HG02970 (cell line): ENCODE data around the gene GNAS-AS1.

Experiments used
- ATAC-seq: cut with Tn5 transposase; IDR thresholded peaks from one replicate; pipeline ENCODE4 v1.9.1; 2021; ENCODE audit warnings: mild to moderate bottlenecking, moderate library complexity, moderate number of reproducible peaks; ENCODE audit not compliant: unreplicated experiment, low FRiP score

GNAS-AS1 gene

DNA sequence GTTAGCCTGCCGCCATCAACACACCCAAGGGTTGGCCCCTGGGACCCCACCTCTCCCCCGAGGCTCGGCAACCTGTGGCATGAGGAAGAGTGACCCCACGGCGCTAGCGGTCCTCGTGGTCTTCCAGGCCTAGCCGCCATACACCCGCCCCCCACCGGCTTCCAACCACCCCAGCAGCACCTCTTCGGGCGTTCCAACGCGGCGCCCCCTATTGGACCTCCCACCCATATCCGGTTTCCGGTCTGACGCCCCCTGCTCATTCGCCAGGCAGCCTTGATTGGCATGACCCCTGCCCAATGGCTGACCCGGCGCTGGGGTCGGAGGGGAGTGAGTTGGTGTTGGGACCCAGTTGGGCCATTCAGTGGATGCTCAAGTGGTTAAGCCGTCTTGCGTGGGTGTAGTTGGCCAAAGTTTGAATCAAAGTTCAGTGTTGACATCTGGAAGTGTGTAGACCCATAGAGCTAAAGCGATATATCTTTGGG is at the start of gene GNAS-AS1:
Gene GNAS-AS1 (minus strand): TSS at position 210 of the 482 bp plus-strand sequence.
- no peak for ATAC-seq

DNA sequence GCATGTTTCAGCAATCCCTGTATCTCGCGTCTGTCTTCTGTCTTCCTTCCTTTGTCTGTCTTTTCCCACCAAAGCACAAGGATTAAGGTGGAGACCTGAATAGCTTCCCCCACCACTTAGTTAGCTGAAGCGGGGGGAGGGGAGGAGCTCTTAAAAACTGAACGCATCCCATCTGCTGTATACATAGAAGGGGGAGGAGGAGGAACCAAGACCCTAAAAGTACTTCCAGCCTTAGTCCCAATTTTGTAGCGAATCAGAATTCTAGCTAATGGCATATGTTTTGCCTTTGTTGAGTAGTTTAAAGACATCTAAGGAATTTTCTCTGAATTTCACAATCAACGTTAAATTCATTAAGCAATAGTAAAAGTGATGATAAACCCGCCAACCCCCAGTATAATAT is 49.7 kb upstream of the GNAS-AS1 start:
- ATAC-seq: no peak

DNA sequence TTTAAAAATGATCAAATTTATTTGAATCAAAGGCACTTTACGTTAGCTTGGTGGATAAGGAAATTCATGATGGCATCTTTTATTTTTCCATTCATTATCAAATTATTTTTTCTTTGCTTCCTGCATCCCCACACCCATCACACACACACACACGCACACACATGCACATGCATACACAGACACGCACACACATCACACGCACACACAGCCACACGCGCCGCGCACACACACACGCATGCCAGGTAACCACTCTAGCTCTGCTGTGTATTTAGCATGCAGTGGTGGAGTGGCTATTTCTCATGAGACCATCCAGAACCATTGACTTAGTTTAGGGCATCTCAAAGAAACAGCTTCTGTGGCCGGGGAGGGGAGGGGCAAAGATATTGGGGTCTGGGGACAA is 48.8 kb upstream of the GNAS-AS1 start:
- ATAC-seq: no peak

DNA sequence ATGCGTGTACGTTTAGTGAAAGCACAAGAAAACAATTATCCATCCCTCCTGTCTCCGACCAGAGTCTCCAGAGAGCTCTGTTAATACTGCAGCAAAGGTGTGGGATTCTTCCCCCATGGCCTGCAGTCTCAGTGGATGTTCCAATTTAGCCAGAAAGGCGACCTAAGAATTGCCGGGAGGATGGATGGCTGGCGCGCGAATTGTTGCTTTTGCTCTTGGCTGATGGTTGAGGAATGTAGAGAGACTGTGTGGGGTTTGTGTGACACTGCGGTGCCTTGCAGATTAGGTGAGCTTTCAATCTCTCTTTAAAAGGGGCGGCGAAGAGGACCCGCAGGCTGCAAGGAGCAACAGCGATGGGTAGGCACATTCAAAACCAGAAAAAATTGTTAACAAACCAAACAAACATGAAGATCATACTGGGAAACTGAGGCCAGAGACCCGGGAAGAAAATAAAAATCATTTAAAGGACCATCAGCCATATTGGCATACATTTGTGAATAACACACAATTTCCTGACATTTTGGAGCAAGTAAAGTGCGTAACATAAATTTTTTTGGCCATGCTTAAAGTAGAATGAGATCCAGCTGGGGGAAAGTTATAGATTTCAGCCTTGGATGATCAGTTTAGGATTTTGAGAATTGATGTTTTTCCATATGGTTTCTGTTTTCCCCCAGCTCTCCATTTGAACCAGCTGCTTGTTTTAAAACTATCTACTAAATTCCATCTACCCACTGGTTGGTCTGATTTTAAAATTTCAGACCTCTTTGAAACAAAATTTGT is 48.1 kb upstream of the GNAS-AS1 start:
- ATAC-seq: no peak

DNA sequence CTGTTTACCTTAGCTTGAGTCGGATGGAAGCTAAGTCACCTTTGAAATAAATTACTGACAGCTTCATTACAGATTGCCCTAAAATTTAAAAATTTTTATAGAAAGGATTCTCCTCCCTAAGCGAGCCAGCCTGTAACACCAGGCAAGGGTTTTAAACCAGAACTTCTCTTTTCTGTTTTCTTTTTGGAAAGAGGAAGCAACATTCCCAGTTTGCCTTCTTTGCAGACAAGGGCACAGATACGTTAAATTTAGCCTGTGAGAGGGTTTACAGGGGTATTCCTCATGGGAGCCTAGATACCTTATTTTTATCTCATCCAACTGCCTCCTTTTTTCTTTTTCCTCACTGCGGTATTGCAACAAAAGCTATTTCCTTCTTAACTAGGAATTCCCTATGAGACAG is 46.8 kb upstream of the GNAS-AS1 start:
- no peak for ATAC-seq

DNA sequence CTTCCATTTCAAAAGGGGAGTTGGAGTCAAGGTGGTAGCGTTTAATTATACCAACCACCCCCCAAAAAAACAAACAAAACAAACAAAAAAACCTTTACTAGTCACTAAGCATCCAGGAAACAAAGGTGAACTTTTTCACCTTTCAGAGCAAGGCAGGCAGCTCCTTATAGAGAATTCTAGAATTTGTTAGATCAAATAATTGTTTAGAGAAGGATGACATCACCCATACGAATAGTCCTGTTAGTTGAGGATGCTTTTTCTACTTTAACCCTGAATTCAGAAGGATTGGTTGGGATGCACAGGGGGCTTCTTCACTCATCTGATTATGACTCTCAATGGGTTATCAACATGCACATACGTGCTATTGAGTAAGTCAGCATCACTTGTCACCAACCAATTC is 46.1 kb upstream of the GNAS-AS1 start:
- ATAC-seq: no peak

DNA sequence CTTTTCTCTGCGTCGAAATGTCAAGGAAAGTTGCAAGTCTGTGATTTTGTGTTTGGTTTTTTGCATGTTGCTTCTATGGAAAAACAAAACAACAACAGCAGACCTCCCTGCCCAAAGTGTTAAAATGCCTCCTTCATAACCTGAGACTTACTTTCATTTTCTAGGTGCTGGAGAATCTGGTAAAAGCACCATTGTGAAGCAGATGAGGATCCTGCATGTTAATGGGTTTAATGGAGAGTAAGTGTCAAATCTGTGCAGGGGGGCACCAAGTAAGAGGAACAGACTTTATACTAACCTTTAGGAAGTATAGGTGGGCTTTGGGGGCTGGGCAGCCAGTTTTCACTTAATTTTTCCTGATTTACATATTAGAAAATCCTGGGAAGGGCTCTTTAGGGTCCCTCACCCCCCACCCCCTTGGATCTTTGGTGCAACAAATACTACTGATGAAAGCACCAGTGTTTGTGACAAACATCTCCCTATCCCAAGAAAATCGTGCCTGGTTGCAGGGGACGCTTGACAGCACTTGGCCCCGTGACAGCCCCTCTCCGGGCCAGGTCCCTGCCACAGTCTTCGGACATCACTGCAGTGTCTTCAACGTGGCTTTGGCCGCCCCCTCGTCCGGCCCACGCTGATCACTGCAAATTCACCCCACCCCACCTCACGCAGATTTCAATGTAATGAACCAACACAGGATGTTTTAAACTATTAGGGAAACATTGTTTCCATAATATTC is 44.9 kb upstream of the GNAS-AS1 start:
- ATAC-seq: no peak

DNA sequence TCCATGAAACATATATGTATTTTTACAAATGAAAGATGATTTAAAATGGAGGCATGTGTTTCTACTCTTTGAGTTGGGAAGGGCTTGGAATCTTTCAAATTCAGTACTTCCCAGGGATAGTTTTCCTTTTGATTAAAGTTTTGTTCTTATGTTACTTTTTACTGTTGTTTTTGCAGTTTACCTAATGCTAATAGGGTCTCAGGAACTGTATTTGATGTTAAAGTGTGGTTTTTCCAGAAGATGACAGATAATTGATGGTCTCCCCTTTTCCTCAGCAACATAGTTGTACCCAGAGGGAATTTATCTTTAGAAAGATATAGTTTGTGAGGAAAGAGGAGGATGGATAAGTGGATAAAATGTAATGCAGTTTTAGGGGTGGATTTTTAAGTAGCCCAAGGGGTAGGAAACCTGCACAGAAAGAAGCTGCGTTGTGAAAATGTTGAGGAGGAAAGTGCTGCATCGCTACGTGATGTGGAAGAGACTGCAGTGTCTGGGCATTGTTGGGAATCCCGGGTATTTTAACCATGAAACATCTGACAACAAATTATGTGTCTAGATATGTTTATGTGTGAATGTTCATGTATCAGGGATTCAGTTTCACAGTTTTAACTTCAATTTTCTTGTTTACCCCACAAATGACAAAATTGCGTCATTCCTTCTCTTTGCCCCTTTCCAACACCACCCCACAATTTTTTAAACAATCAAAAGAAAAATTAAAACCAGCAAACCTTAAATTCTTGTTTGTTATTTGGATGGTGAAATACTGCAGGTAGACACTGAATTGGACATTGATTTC is 44.1 kb upstream of the GNAS-AS1 start:
- ATAC-seq: no peak

DNA sequence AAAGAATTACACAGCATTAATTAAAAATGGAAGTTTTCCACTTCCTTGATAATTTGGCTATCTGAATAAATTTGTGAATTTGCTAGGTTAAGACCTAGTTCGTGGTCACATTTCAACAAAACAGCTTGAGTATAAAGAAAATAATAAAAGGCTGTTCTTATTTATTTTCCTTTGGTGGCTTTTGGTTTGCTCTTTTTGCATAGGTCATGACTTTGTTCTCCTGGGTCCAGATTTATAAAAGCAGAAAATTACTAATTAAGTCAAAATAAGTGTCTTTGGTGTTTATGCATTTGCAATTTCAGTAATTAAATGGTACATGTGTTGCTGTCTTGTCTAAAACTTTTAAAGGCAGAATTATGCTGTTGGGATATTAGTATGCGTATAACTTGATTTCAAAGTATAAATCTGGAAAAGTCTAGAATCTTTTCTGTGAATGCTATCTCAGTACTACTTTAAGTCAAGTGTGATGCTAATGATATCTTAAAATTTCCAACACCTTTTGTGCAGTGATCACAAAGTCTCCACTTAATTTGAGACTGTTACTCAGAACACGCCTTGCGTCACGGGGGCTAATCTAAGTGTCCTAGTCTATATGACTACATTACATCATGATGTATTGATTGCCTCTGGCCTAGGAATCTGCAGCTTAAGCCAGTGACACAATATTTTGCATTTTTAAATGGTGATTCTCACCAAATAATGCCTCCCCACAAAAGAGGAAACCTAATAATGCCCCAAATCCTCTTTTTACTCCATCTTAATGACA is 42.8 kb upstream of the GNAS-AS1 start:
- ATAC-seq: no peak

DNA sequence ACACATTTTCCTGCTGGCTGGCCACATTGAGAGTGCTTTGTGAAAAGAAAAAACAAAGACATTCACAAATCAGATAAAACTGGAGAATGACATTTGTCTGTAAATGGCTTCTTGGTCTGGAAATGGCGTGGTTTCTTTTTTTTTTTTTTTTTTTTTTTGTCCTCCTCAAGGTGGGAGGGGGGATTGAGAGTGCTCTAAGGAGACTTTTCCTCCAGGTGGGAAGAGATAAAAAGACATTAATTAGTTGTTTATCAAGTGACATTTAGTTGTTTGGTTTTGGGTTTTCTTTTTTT is 42.2 kb upstream of the GNAS-AS1 start:
- no peak for ATAC-seq

DNA sequence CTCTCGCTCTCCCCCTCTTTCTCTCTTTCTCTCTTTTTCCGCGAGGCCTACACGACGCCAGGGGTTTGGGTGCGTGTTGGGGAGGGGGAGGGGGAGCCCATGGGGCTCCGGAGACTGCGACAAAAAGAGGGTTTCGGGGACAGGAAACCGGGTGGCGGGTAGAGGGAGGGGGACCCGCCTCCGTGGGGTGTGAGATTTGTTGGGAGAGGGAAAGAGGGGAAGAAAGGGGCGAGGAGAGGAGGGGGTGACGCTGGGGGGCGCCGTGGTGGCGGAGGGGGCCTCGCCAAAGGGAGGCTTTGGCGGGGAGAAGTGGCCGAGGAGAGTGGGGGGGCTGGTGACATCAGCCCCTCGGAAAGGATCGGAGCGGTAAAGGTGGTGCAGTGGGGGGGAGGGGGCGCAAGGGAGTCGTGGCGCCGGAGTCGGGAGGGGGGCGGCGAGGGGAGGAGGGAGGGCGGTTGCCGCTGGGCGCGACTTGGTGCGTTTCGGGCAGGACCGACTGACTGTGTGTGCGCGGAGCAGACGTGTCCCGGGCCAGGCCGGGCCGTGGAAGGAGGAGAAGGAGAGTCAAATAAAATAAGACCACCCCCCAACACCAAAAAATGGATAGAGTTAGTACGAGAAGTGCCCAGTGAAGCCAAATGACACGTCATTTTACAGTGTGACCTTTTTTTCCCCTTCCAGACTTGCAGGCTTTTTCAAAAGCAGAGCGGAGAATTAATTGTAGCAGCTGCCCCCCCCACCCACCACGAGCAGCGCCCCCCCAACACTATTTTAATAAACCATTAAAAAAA is 41.6 kb upstream of the GNAS-AS1 start:
- ATAC-seq: no peak

DNA sequence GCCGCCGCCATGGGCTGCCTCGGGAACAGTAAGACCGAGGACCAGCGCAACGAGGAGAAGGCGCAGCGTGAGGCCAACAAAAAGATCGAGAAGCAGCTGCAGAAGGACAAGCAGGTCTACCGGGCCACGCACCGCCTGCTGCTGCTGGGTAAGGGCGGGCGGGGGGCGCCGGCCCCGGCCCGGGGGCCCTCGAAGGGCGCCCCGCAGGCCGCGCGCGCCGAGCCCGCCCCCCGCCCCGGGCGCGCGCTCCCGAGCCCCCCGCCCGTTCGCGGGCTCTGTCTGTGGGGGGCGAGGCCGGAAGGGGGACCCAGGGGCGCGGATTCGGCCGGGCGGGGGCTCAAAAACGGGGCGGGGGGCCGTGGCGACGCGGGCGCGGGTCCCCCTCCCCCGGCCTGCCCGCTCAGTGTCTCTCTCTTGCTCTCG is 41.0 kb upstream of the GNAS-AS1 start:
- ATAC-seq: no peak

DNA sequence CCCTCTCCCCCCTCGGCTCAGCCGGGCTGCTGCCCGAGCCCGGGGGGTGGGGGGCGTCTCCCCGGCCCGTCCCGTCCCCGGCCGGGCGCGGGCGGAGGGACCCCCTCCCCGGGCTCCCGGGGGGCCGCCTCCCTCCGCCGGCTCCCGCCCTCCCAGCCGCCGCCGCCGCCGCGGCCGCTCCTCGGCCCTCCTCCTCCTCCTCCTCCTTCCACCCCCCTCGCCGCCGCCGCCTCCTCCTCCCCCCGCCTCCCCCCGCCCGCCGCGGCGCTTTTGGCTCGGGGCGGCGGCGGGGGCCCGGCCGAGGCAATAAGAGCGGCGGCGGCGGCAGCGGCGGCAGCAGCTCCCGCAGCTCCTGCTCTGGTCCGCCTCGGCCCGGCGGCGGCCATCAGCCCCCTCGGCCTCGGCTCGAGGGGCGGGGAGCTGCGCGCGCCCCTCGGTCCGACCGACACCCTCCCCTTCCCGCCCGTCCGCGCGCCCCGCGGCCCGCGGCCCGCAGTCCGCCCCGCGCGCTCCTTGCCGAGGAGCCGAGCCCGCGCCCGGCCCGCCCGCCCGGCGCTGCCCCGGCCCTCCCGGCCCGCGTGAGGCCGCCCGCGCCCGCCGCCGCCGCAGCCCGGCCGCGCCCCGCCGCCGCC is 40.5 kb upstream of the GNAS-AS1 start:
- ATAC-seq: peak; percentile 31

DNA sequence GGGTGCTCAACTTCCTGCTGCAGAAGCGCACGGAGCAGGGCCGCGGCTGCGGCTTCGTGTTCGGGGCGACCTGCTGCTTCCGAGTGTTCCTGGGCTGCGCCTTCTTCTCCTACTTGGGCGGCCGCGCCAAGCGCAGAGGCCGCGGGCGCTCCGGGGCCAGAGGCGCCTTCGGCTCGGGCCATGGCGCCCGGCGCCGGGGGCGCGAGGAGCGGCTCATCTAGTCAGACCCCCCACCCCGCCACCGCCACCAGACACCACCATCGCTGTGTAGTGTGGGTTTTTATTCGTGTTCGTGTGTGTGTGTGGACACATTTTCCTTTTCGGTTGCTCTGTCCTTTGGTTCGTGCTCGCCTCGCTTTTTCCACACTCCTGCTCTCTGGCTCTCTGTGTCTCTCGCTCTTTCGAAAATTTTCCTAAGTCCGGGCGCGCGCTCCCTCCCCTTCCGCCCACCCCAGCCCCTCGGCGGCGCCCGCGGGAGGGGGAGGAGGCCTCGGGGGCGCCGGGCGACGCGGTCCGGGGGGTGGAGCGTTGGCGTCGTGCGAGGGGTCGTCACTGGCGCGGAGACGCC is 39.9 kb upstream of the GNAS-AS1 start:
- peak; percentile 19 for ATAC-seq

DNA sequence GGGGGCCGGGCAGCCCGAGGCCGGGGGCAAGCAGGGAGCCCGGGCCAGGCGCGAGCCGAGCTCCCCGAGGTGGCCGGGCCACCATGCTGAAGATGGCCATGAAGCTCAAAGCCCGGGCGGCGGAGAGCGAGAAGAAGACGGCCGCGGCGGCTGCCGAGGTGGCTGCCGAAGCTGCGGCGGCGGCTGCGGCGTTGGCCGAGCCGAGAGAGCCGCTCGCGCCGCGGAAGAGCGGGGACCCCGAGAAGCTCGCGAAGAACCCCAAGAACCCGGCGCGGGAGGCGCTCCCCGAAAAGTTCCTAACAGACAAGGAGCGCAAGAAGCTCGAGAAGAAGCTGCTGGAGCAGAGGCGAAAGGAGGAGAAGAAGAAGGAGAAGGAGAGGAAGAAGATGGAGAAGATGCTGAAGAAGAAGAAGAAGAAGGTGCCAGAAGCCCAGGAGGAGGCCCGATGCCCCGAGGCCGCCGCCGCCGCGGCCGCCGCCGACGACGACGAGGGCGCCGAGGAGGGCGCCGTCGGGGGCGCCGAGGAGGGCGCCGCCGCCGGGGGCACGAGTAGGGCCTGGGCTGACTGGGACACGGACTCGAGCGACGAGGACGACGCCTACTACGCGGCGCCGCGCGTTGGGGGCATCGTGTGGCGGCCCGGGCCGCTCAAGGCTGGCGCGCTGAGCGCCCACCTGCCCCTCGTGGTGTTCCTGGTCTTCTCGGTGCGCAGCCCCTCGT is 39.3 kb upstream of the GNAS-AS1 start:
- ATAC-seq: no peak

DNA sequence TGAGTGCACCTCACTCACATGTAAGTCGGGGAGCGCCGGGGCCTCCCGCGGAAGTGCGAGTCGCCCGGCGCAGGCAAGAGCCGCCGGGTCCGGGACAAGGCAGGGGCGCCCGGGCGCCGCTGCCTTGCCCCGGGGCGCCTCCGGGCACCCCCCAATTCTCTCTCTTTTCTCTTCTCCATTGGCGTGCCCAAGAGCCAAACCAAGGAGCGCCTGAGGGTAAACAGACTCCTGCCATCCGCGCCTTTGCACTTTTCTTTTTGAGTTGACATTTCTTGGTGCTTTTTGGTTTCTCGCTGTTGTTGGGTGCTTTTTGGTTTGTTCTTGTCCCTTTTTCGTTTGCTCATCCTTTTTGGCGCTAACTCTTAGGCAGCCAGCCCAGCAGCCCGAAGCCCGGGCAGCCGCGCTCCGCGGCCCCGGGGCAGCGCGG is 38.6 kb upstream of the GNAS-AS1 start:
- ATAC-seq: no peak

DNA sequence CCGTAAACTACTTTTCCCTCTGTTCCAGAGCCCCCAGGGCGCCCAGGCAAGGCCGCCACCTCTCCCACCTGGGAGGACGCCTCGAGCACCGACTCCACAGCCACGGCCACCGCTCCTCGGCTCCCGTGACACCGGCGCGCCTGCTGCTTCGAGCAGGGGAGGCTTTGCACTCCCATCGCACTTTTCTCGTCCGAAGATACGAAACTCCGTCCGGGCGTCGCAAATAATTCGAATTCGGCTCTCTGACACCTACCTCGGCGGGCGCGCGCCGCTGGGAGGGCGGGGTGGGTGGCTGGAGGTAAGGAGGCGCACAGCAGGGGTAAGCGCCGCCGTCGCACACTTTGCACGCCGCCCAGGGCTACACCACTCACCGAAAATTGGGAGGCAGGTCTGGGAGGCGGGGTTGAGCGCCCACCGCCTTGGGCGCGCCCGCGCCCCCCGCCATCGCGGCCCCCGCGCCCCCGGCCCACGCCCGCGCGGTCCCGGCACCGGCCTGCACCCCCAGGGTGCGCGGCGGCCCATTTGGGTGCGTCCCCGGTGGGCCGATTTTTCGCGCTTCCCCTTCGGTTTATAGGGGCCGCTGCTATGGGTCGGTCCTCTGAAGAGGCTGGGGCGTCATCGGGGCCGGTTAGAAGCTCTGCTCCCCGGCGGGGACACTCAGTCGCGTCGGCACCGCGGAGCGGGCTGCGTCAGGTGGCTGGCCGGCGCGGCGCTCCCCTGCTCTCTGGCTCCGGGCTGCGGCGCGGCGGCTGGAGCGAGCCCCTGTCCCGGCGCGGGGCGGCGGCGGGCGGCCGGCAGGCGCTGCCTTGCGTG is 38.0 kb upstream of the GNAS-AS1 start:
- peak; percentile 43 for ATAC-seq
